Stomach (tissue), 9 donors: Measurements from ENCODE around the gene IFNGR1. TPM values are rescaled to one million over a fixed set of nuclear protein-coding genes. Genes with fewer than 3 reads are reported as not detected.

Experiments
- DNase-seq, 2 donors: peaks; one replicate each; pipeline versions ENCODE4 v3.0.0 to v3.0.0-alpha.2; 2013 to 2019
- H3K27ac ChIP-seq, 5 donors: fragments of 200-600 bp in 4 of 5; sonication (generic) in 4 of 5; one replicate each; pipeline ENCODE4 v1.5.1; 2013 to 2019; ENCODE audit warnings: mild to moderate bottlenecking in 1 of 5, moderate library complexity in 1 of 5
- H3K27me3 ChIP-seq, 3 donors: fragments of 200-600 bp; sonication (generic); one replicate each; pipeline ENCODE4 v1.5.1; 2017 to 2019; ENCODE audit warnings: mixed run types in 1 of 3
- H3K36me3 ChIP-seq, 4 donors: fragments of 200-600 bp; sonication (generic); 1 replicate in 3 of 4; 2 replicates in 1 of 4; pipeline ENCODE4 v1.5.1; 2016 to 2019
- H3K4me1 ChIP-seq, 4 donors: fragments of 200-600 bp; sonication (generic); one replicate each; pipeline ENCODE4 v1.5.1; 2016 to 2019
- H3K4me3 ChIP-seq, 4 donors: fragments of 200-600 bp; sonication (generic) in 3 of 4; one replicate each; pipeline ENCODE4 v1.5.1; 2016 to 2019; ENCODE audit warnings: mild to moderate bottlenecking in 1 of 4
- H3K9me3 ChIP-seq, 4 donors: fragments of 200-600 bp; sonication (generic); one replicate each; pipeline ENCODE4 v1.5.1; 2016 to 2019
- CTCF ChIP-seq, 7 experiments: fragments of 450-650 bp in 4 of 7; fragments of 200-600 bp in 3 of 7; sonication (generic) in 3 of 7; IDR thresholded peaks; one replicate each; pipeline ENCODE4 v1.5.1; 2016 to 2019; ENCODE audit warnings: antibody characterized with exemption in 7 of 7, control low read depth in 2 of 7, mild to moderate bottlenecking in 1 of 7
- EP300 ChIP-seq: sonication (generic); formaldehyde crosslinking; IDR thresholded peaks from one replicate; pipeline ENCODE4 v1.6.1; 2017; ENCODE audit warnings: antibody characterized with exemption
- POLR2A ChIP-seq, 4 donors: fragments of 450-650 bp; IDR thresholded peaks; one replicate each; pipeline ENCODE4 v1.6.1; 2016; ENCODE audit warnings: antibody characterized with exemption in 4 of 4, control low read depth in 2 of 4, mild to moderate bottlenecking in 1 of 4, moderate library complexity in 1 of 4
- POLR2AphosphoS5 ChIP-seq, 3 donors: sonication (generic); formaldehyde crosslinking; IDR thresholded peaks; one replicate each; pipeline ENCODE4 v1.6.1; 2016; ENCODE audit warnings: antibody characterized with exemption in 3 of 3
- WGBS, 5 donors: extraction: QIAGEN DNeasy Blood & Tissue Kit in 3 of 5; methylation state at CpG; one replicate each; pipeline versions ENCODE4 v1.1.5 to v1.1.7; 2013 to 2018; 5-methylcytosine and 5-hydroxymethylcytosine counted together
- intact Hi-C: fragments of 100-400 bp; cut with DNase I; formaldehyde crosslinking; loops from one replicate; pipeline ENCODE4 v1.15.1; 2023; ENCODE audit warnings: low total_unique reads
- polyA plus RNA-seq, 3 donors: library from polyadenylated mRNA; stranded (reverse); fragments of 200-250 nt; gene quantifications; one replicate each; pipeline ENCODE4 v1.2.3, GENCODE V29; 2013
- total RNA-seq, 5 donors: library from RNA; depleted of rRNA; stranded (reverse); fragments of >200 nt; gene quantifications; one replicate each; pipeline versions ENCODE4 v1.1.0 to v1.2.3, GENCODE V29; 2014 to 2016
- donor health status: healthy with polysubstance abuse.
- donor health status: Bipolar disorder and iron deficiency.
- donor health status: healthy.

IFNGR1 gene
- total and polyA plus RNA-seq, 8 donors: 1.2 to 122 (median 30.0) TPM

- H3K36me3 ChIP-seq: no peaks in the 10 kb centered on the region
- H3K27ac ChIP-seq: no peak overlapping the region
- intact Hi-C loops: no loop called here
- no peaks in the 10 kb centered on the region for H3K27me3 ChIP-seq
- no peak for TF ChIP-seq POLR2A (IDR thresholded peaks at IDR 0.05)
- TF ChIP-seq POLR2AphosphoS5 (IDR thresholded peaks at IDR 0.05): no peak
- TF ChIP-seq CTCF (IDR thresholded peaks at IDR 0.05): no peak
- no peak for TF ChIP-seq EP300
- no peak for DNase-seq
- H3K9me3 ChIP-seq: no peaks in the 10 kb centered on the region
- no peak overlapping the region for H3K4me3 ChIP-seq
- peaks cover 3 to 24% (median 16%) of the 10 kb centered on the region in 4 donors for H3K4me1 ChIP-seq
- WGBS, 5 donors: 28 to 44% (median 37%) methylated on average over 7 of the region's 7 CpGs
Measured at GRCh38 chr6:137265561-137266308, 46.5 kb upstream of the IFNGR1 start.

- no peaks in the 10 kb centered on the region for H3K27me3 ChIP-seq
- peaks cover 3 to 30% (median 20%) of the 10 kb centered on the region in 4 donors for H3K4me1 ChIP-seq
- H3K36me3 ChIP-seq: no peaks in the 10 kb centered on the region
- DNase-seq: no peak
- H3K9me3 ChIP-seq: no peaks in the 10 kb centered on the region
- no peak overlapping the region for H3K4me3 ChIP-seq
- intact Hi-C loops: no loop called here
- H3K27ac ChIP-seq: no peak overlapping the region
- 55 to 78% (median 69%) methylated on average over 5 of the region's 5 CpGs for WGBS, 5 donors
- TF ChIP-seq CTCF (IDR thresholded peaks at IDR 0.05): no peak
- no peak for TF ChIP-seq POLR2AphosphoS5 (IDR thresholded peaks at IDR 0.05)
- no peak for TF ChIP-seq POLR2A (IDR thresholded peaks at IDR 0.05)
- no peak for TF ChIP-seq EP300
Measured at GRCh38 chr6:137264311-137265075, 45.3 kb upstream of the IFNGR1 start.

- Histone ChIP-seq H3K27ac (peak overlapping the region in 4 of 5 donors; percentile 19 to 45 (median 38)), H3K9me3 (no peaks in the 10 kb centered on the region)
- intact Hi-C loops: no loop called here
Measured at GRCh38 chr6:137261761-137262160, 42.6 kb upstream of the IFNGR1 start.

More at GRCh38 chr6:137261761-137262160, 42.6 kb upstream of the IFNGR1 start:
- Histone ChIP-seq H3K4me3 (no peak overlapping the region), H3K36me3 (no peaks in the 10 kb centered on the region), H3K4me1 (peaks cover 3 to 30% (median 20%) of the 10 kb centered on the region in 4 donors), H3K27me3 (no peaks in the 10 kb centered on the region)
- no peak for DNase-seq
- TF ChIP-seq POLR2A (IDR thresholded peaks at IDR 0.05) (no peak), CTCF (IDR thresholded peaks at IDR 0.05) (no peak), POLR2AphosphoS5 (IDR thresholded peaks at IDR 0.05) (no peak), EP300 (no peak)
